ENCODE measurements around the gene VAMP1. TPM values are rescaled to one million over a fixed set of nuclear protein-coding genes. Genes with fewer than 3 reads are reported as not detected.

The VAMP1 gene
- total and polyA plus RNA-seq, 10 of the 15 experiments (the other 5 are each of a cell fraction or from before 2014, with no cell fraction given), result 4.8 to 123 (median 27.5) TPM

DNA sequence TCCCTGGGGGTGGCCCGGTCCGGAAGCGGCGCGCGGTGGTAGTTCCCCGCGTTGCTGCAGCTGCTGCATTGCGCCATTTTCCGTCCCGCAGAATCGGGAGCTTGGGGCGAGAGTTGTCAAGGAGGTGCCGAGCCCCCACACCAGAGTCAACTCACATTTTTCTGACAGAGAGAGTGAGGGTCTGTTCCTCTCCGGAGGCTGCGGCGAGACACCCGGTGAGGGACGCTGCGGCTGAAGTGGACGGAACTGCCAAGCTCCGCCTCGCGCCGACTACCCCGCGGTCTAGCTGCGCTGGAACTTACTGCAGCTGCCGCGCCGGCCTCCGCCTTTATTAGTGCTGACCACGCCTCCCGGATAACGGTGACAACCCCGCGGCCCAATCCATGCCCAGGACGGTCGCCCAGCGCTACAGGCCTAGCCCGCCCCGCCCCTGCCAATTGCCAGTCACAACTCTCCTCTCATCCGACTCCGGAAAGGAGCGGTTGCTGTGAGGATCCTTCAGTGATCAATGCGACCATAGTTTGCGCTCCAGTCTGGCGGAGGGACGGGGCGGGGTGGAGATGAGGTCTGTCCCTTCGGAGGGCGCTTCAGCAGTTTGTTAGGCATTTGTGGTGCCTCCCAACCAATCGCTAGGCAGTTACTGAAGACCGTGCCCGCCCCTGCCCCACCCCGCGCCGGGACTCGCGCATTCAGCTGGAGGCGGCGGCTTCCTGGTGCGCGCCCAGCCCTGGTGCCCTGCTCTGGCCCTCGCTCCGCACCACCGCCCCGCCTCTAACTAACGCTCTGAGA is at the start of gene VAMP1 (continued):
- TF ChIP-seq PAX8 (IDR thresholded peaks at IDR 0.05) (no peak), KAT2A (conservative IDR thresholded peaks at IDR 0.05; ENCODE audit: control insufficient read depth, low read depth, low read length) (no peak), RB1 (IDR thresholded peaks at IDR 0.05; ENCODE audit: borderline replicate concordance) (peak; percentile 78; the same call in 1 of the 2 replicates), USF1 (IDR thresholded peaks at IDR 0.05; ENCODE audit: borderline replicate concordance, extremely low read length, insufficient read depth, low read depth, low read length) (no peak), ZZZ3 (IDR thresholded peaks at IDR 0.05; ENCODE audit: control insufficient read depth, insufficient read length, low read depth) (no peak), ETV6 (conservative IDR thresholded peaks at IDR 0.05 in 1 of 2, IDR thresholded peaks at IDR 0.05 in 1 of 2; ENCODE audit: borderline replicate concordance in 1 of 2, low read depth in 1 of 2) (no peak), SREBF2 (IDR thresholded peaks at IDR 0.05; ENCODE audit: low read length) (peak; percentile 71), POLR2AphosphoS2 (IDR thresholded peaks at IDR 0.05; ENCODE audit: low read depth, low read length) (peak; percentile 98), TCF7 (IDR thresholded peaks at IDR 0.05; ENCODE audit: borderline replicate concordance) (no peak), ESRRA (IDR thresholded peaks at IDR 0.05; ENCODE audit: low read length) (no peak), IKZF2 (IDR thresholded peaks at IDR 0.05) (peak; percentile 11 to 15; a peak in 1 of 4 replicates), BHLHE40 (IDR thresholded peaks at IDR 0.05; ENCODE audit: borderline replicate concordance in 1 of 2, low read depth in 2 of 2, low read length in 1 of 2) (peak; percentile 22 to 60; a peak in 1 of 4 replicates), RBBP5 (conservative IDR thresholded peaks at IDR 0.05) (no peak), EP300 (IDR thresholded peaks at IDR 0.05; ENCODE audit: borderline replicate concordance in 1 of 2, control insufficient read depth in 1 of 2, low read depth in 2 of 2, low read length in 2 of 2) (no peak), NFYA (IDR thresholded peaks at IDR 0.05; ENCODE audit: borderline replicate concordance, low read depth, low read length) (no peak), CBX5 (IDR thresholded peaks at IDR 0.05; ENCODE audit: low read depth) (no peak), NFIC (IDR thresholded peaks at IDR 0.05; ENCODE audit: low read depth, low read length) (no peak), ZNF622 (IDR thresholded peaks at IDR 0.05) (no peak), RAD51 (IDR thresholded peaks at IDR 0.05) (no peak), POU2F2 (IDR thresholded peaks at IDR 0.05; ENCODE audit: borderline replicate concordance, low read depth, low read length) (peak; percentile 98)
- TF ChIP-seq, protein P1, sequence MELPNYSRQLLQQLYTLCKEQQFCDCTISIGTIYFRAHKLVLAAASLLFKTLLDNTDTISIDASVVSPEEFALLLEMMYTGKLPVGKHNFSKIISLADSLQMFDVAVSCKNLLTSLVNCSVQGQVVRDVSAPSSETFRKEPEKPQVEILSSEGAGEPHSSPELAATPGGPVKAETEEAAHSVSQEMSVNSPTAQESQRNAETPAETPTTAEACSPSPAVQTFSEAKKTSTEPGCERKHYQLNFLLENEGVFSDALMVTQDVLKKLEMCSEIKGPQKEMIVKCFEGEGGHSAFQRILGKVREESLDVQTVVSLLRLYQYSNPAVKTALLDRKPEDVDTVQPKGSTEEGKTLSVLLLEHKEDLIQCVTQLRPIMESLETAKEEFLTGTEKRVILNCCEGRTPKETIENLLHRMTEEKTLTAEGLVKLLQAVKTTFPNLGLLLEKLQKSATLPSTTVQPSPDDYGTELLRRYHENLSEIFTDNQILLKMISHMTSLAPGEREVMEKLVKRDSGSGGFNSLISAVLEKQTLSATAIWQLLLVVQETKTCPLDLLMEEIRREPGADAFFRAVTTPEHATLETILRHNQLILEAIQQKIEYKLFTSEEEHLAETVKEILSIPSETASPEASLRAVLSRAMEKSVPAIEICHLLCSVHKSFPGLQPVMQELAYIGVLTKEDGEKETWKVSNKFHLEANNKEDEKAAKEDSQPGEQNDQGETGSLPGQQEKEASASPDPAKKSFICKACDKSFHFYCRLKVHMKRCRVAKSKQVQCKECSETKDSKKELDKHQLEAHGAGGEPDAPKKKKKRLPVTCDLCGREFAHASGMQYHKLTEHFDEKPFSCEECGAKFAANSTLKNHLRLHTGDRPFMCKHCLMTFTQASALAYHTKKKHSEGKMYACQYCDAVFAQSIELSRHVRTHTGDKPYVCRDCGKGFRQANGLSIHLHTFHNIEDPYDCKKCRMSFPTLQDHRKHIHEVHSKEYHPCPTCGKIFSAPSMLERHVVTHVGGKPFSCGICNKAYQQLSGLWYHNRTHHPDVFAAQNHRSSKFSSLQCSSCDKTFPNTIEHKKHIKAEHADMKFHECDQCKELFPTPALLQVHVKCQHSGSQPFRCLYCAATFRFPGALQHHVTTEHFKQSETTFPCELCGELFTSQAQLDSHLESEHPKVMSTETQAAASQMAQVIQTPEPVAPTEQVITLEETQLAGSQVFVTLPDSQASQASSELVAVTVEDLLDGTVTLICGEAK (IDR thresholded peaks at IDR 0.05; ENCODE audit: borderline replicate concordance), result no peak; the same call in 1 of the 2 replicates
- TF ChIP-seq, protein P2, sequence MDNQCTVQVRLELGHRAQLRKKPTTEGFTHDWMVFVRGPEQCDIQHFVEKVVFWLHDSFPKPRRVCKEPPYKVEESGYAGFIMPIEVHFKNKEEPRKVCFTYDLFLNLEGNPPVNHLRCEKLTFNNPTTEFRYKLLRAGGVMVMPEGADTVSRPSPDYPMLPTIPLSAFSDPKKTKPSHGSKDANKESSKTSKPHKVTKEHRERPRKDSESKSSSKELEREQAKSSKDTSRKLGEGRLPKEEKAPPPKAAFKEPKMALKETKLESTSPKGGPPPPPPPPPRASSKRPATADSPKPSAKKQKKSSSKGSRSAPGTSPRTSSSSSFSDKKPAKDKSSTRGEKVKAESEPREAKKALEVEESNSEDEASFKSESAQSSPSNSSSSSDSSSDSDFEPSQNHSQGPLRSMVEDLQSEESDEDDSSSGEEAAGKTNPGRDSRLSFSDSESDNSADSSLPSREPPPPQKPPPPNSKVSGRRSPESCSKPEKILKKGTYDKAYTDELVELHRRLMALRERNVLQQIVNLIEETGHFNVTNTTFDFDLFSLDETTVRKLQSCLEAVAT (IDR thresholded peaks at IDR 0.05), result peak; percentile 86
- TF ChIP-seq, protein P3, sequence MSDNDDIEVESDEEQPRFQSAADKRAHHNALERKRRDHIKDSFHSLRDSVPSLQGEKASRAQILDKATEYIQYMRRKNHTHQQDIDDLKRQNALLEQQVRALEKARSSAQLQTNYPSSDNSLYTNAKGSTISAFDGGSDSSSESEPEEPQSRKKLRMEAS (IDR thresholded peaks at IDR 0.05; ENCODE audit: low read depth, low read length), result no peak
